ENCODE results near the gene TMC6. TPM values are rescaled to one million over a fixed set of nuclear protein-coding genes. Genes with fewer than 3 reads are reported as not detected.

The TMC6 gene
- total and polyA plus RNA-seq, 2 experiments from 2014 or later = 50.0 to 72.2 TPM

GRCh38 chr17:78141437-78142118 is 13.0 kb upstream of the TMC6 start:
- no peak for DNase-seq (ENCODE audit: low spot score)
- no peak overlapping the region for H2AFZ ChIP-seq
- peaks cover 6% of the 10 kb centered on the region for H3K27me3 Mint-ChIP-seq (ENCODE audit: insufficient read depth, low read depth, poor library complexity)
- no peak overlapping the region for H3K4me3 Mint-ChIP-seq
- H4K20me1 ChIP-seq (replicated peaks; ENCODE audit: insufficient read depth) = no peaks in the 10 kb centered on the region
- H3K27ac Mint-ChIP-seq = no peak overlapping the region
- no peak for TF ChIP-seq JUNB (IDR thresholded peaks at IDR 0.05; ENCODE audit: unreplicated experiment)
- TF ChIP-seq CREB1 (CRISPR knock-in tag; IDR thresholded peaks at IDR 0.05; ENCODE audit: low read depth) = no peak
- no peak for TF ChIP-seq CTCF (conservative IDR thresholded peaks at IDR 0.05; ENCODE audit: low read depth in 2 of 2)
- TF ChIP-seq EZH2phosphoT487 (IDR thresholded peaks at IDR 0.05; ENCODE audit: unreplicated experiment) = no peak
- TF ChIP-seq ZNF462 (CRISPR knock-in tag; IDR thresholded peaks at IDR 0.05) = no peak
- TF ChIP-seq ETS1 (IDR thresholded peaks at IDR 0.05) = no peak
- no peak for TF ChIP-seq ZNF114 (CRISPR knock-in tag; IDR thresholded peaks at IDR 0.05)
- TF ChIP-seq NANOG (IDR thresholded peaks at IDR 0.05; ENCODE audit: borderline replicate concordance) = no peak
- no peak for TF ChIP-seq STAT1 (IDR thresholded peaks at IDR 0.05; ENCODE audit: unreplicated experiment)
- no peak for TF ChIP-seq REST (IDR thresholded peaks at IDR 0.05; ENCODE audit: unreplicated experiment)
- TF ChIP-seq EZH2 (IDR thresholded peaks at IDR 0.05; ENCODE audit: low read depth, unreplicated experiment) = no peak
- H3K9me2 ChIP-seq (ENCODE audit: insufficient read depth) = no peaks in the 10 kb centered on the region
- H3K9me3 Mint-ChIP-seq = no peaks in the 10 kb centered on the region
- H3K36me3 ChIP-seq (ENCODE audit: insufficient read depth) = no peaks in the 10 kb centered on the region
- no peak for ATAC-seq
- 0 out of 2 replicates have a peak, but pooled peaks cover 3% of the 10 kb centered on the region for H3K27me3 ChIP-seq (ENCODE audit: insufficient read depth)
- peaks cover 5% of the 10 kb centered on the region; the same call in 1 of the 2 replicates for H3K4me1 ChIP-seq (ENCODE audit: insufficient read depth)
- H3F3A ChIP-seq (replicated peaks; ENCODE audit: low read depth) = 0 out of 2 replicates have a peak, but pooled peaks cover 8% of the 10 kb centered on the region
- no peaks in the 10 kb centered on the region for H3K36me3 Mint-ChIP-seq (ENCODE audit: low read depth)
- no peak overlapping the region for H3K4me3 ChIP-seq
- peaks cover 7% of the 10 kb centered on the region; the same call in 2 of the 3 replicates for H3K4me1 Mint-ChIP-seq
- H3K4me2 ChIP-seq = no peak overlapping the region
- H3K27ac ChIP-seq (ENCODE audit: low read depth) = no peak overlapping the region
- no peaks in the 10 kb centered on the region for H3K79me2 ChIP-seq (replicated peaks; ENCODE audit: insufficient read depth)
